ENCODE measurements around the gene TOPBP1.
"Not testable (repeated sequence)": the region's sequence is repeated elsewhere in the genome, so short reads cannot be mapped to it uniquely, and the experiment has no call there.

TOPBP1 gene

GRCh38 chr3:133673746-133674145 is 12.0 kb upstream of the TOPBP1 start:
- DNase-seq: no peak

- no peak for DNase-seq
Observed at GRCh38 chr3:133672461-133672860, 10.7 kb upstream of the TOPBP1 start.

GRCh38 chr3:133670525-133670995 is 8.8 kb upstream of the TOPBP1 start:
- DNase-seq: no peak

GRCh38 chr3:133669949-133670524 is 8.3 kb upstream of the TOPBP1 start:
- no peak for DNase-seq

- no peak for DNase-seq
Observed at GRCh38 chr3:133667118-133667517, 5.4 kb upstream of the TOPBP1 start.

- DNase-seq: not testable (repeated sequence)
Observed at GRCh38 chr3:133665188-133665587, 3.4 kb upstream of the TOPBP1 start.

- peak; percentile 42 for DNase-seq
Observed at GRCh38 chr3:133663569-133664313, 2.0 kb upstream of the TOPBP1 start.

GRCh38 chr3:133662278-133662651 is 524 bp upstream of the TOPBP1 start:
- peak; percentile 42 for DNase-seq

- no peak for DNase-seq
Observed at GRCh38 chr3:133659806-133660205, 1.9 kb downstream of the TOPBP1 start.

- DNase-seq: no peak
Observed at GRCh38 chr3:133655731-133656515, 5.8 kb downstream of the TOPBP1 start.

- DNase-seq: no peak
Observed at GRCh38 chr3:133649486-133650068, 12.2 kb downstream of the TOPBP1 start.

- DNase-seq: no peak
Observed at GRCh38 chr3:133644768-133645167, 17.0 kb downstream of the TOPBP1 start.

GRCh38 chr3:133643611-133644010 is 18.1 kb downstream of the TOPBP1 start:
- DNase-seq: no peak

- no peak for DNase-seq
Observed at GRCh38 chr3:133641254-133641653, 20.5 kb downstream of the TOPBP1 start.

- DNase-seq: no peak
Observed at GRCh38 chr3:133633439-133633838, 28.3 kb downstream of the TOPBP1 start.

GRCh38 chr3:133629146-133629545 is 32.6 kb downstream of the TOPBP1 start:
- DNase-seq: no peak

GRCh38 chr3:133627789-133628188 is 34.0 kb downstream of the TOPBP1 start:
- no peak for DNase-seq

- no peak for DNase-seq
Observed at GRCh38 chr3:133620066-133620784, 41.5 kb downstream of the TOPBP1 start.

- no peak for DNase-seq
Observed at GRCh38 chr3:133611534-133611933, 50.2 kb downstream of the TOPBP1 start.

GRCh38 chr3:133610031-133610430 is 51.7 kb downstream of the TOPBP1 start:
- DNase-seq: no peak

GRCh38 chr3:133608388-133608787 is 53.4 kb downstream of the TOPBP1 start:
- no peak for DNase-seq

- DNase-seq: no peak
Observed at GRCh38 chr3:133607816-133608215, 53.9 kb downstream of the TOPBP1 start.

- no peak for DNase-seq
Observed at GRCh38 chr3:133606902-133607301, 54.8 kb downstream of the TOPBP1 start.
